ENCODE measurements around the gene ZNF212. TPM values are rescaled to one million over a fixed set of nuclear protein-coding genes. Genes with fewer than 3 reads are reported as not detected.

Gene ZNF212
- total and polyA plus RNA-seq, 9 of the 15 experiments (the other 6 are each of a cell fraction or from before 2014, with no cell fraction given), result 1.8 to 21.4 (median 7.2) TPM

- TF ChIP-seq HNRNPK (IDR thresholded peaks at IDR 0.05; ENCODE audit: low read depth, low read length, poor library complexity, severe bottlenecking), result no peak
- TF ChIP-seq SMARCA4 (IDR thresholded peaks at IDR 0.05), result no peak
- TF ChIP-seq ZKSCAN1 (IDR thresholded peaks at IDR 0.05; ENCODE audit: low read depth, low read length), result no peak
These were observed 46.2 kb downstream of the ZNF212 start (continued) for GRCh38 chr7:149285603-149286002.

DNA sequence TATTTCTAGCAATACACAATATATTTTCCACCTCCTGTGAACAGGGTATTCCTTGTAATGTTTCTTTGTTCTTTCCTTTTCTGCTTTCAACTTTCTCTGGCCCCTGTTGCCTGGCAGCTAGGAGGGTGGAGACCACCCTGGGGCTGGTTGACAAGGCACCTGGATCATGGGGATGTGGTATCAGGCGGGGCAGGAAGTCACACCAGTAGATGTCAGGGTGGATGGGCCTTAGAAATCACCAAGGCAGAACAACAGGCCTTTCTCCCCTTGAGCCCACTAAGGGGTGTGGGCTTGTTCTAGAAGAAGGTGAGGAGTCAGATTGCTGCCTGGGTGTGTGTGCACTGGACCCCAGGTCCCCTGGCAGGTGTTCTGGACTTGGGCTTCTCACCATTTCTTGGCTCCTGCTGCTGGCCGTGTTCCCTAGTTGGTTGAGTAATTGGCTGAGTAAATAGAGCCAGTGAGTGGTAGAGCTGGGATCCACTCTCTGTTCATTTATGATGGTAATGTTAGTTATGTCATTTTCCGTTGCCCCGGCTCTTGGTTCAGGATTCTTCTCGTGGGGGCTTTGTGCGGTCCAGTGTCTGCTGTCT, 47.5 kb downstream of the ZNF212 start:
- no peaks in the 10 kb centered on the region for H3K9me3 ChIP-seq (replicated peaks; ENCODE audit: control insufficient read depth, insufficient read depth, low read depth, low read length)
- H3K9ac ChIP-seq (ENCODE audit: insufficient read depth in 1 of 2, low read depth in 2 of 2, low read length in 2 of 2), result 0 out of 4 replicates have a peak overlapping the region, but pooled peaks of 1 of the 2 experiments have one; percentile 50
- no peak for DNase-seq (ENCODE audit: extremely low read depth in 1 of 4, low spot score in 3 of 4)
- peaks cover 0 to 23% of the 10 kb centered on the region in 2 experiments; a peak in 2 of 5 replicates for H3K4me1 ChIP-seq (replicated peaks in 1 of 2; ENCODE audit: control insufficient read depth in 2 of 2, insufficient read depth in 2 of 2, low read length in 2 of 2)
- ChIA-PET POLR2A (no interaction called here), CTCF (ENCODE audit: low intra/inter-chr PET ratio) (no interaction called here)
- H3K4me3 ChIP-seq, result no peak overlapping the region
- H3K27ac ChIP-seq (ENCODE audit: extremely low read depth, low read depth, low read length), result no peak overlapping the region
- H3K36me3 ChIP-seq (ENCODE audit: control insufficient read depth, insufficient read depth, low read length), result no peaks in the 10 kb centered on the region
- H3K9me1 ChIP-seq (ENCODE audit: control insufficient read depth, insufficient read depth, low read length), result no peaks in the 10 kb centered on the region
- TF ChIP-seq ZFP30 (CRISPR knock-in tag; IDR thresholded peaks at IDR 0.05; ENCODE audit: borderline replicate concordance) (0 out of 2 replicates have a peak, but pooled peaks have one; percentile 5), ZNF644 (tag; IDR thresholded peaks at IDR 0.05; ENCODE audit: low read depth) (no peak)
- 38% methylated on average over 6 of the region's 6 CpGs for WGBS (ENCODE audit: insufficient coverage, low coverage, missing lambda C conversion rate)
- no peak overlapping the region for H3K4me2 ChIP-seq (ENCODE audit: insufficient read depth, low read length)
- no peak overlapping the region for H2AFZ ChIP-seq (ENCODE audit: low read depth, low read length)
- ATAC-seq, result no peak
- H3K27me3 ChIP-seq (ENCODE audit: control insufficient read depth in 2 of 2, insufficient read depth in 2 of 2, low read length in 2 of 2), result peaks cover 24 to 87% of the 10 kb centered on the region in 2 experiments
- BruUV-seq (replicated peaks), result no TSS peak
- H4K20me1 ChIP-seq (replicated peaks; ENCODE audit: control insufficient read depth, insufficient read depth, low read length), result no peaks in the 10 kb centered on the region
- in situ Hi-C loops (cut with MboI) (no loop called here), intact Hi-C loops (cut with micrococcal nuclease) (no loop called here)
- H3K79me2 ChIP-seq (ENCODE audit: control insufficient read depth, insufficient read depth, low read length), result no peaks in the 10 kb centered on the region
- FAIRE-seq, result no peak

Data from K562 (cell line).